NB4 (cell line): ENCODE results near the gene NHP2.

Experiments used
- TF ChIP-seq, protein P1 (sequence below): IDR thresholded peaks from one replicate; pipeline ENCODE4 v1.5.1; 2012; ENCODE audit warnings: low read depth, low read length
- TF ChIP-seq, protein P2 (sequence below): IDR thresholded peaks from 2 replicates; pipeline ENCODE4 v1.6.1; 2011; ENCODE audit warnings: low read depth, low read length

DNA sequence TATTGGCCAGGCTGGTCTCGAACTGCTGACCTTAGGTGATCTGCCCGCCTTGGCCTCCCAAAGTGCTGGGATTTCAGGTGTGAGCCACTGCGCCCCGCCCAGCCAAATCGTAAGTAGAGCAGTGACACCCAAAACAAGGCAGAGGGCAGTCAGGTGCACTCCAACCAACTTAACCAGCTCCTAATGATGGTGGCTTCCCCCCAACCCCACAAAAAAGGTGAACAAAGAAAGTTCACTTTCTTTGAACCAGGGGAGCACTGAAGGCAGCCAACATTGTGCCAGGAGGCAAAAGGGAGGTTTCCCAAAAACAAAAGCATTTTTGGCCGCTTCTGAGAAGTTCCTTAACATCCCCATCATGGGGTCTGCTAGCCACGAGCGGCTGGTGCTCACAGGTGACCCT is 23.9 kb upstream of the NHP2 start:
- TF ChIP-seq, protein P1, sequence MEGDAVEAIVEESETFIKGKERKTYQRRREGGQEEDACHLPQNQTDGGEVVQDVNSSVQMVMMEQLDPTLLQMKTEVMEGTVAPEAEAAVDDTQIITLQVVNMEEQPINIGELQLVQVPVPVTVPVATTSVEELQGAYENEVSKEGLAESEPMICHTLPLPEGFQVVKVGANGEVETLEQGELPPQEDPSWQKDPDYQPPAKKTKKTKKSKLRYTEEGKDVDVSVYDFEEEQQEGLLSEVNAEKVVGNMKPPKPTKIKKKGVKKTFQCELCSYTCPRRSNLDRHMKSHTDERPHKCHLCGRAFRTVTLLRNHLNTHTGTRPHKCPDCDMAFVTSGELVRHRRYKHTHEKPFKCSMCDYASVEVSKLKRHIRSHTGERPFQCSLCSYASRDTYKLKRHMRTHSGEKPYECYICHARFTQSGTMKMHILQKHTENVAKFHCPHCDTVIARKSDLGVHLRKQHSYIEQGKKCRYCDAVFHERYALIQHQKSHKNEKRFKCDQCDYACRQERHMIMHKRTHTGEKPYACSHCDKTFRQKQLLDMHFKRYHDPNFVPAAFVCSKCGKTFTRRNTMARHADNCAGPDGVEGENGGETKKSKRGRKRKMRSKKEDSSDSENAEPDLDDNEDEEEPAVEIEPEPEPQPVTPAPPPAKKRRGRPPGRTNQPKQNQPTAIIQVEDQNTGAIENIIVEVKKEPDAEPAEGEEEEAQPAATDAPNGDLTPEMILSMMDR: no peak
- TF ChIP-seq, protein P2, sequence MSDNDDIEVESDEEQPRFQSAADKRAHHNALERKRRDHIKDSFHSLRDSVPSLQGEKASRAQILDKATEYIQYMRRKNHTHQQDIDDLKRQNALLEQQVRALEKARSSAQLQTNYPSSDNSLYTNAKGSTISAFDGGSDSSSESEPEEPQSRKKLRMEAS: no peak
